ENCODE results near the gene FIGNL1.

FIGNL1 gene

GRCh38 chr7:50431316-50431715 lies 18.8 kb downstream of the FIGNL1 start:
- FAIRE-seq, result no peak
- no peak for DNase-seq (ENCODE audit: insufficient read length, low spot score)

GRCh38 chr7:50428911-50429310 lies 21.2 kb downstream of the FIGNL1 start:
- no peak for FAIRE-seq
- no peak for DNase-seq (ENCODE audit: insufficient read length, low spot score)

DNA sequence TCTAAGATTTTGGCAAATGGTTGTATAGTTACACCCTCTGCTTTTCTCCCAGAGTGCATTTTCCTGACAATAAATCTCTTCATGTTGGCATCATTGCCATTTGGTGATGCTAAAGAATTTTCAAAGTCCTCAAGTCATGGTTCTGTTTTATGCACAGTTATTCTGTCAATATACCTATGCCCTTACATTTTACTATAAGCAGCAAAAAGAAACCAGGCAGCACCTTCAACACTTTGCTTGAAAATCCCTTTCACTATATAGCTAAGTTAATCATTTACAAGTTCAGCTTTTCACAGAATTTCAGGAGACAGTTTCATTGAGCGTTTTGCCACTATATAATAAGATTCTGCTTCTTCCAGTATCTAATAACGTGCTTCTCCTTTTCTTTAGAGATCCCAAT lies 22.6 kb downstream of the FIGNL1 start:
- FAIRE-seq, result no peak

GRCh38 chr7:50426280-50427045 lies 23.7 kb downstream of the FIGNL1 start:
- FAIRE-seq (no peak), DNase-seq (ENCODE audit: insufficient read length, low spot score) (no peak)

More for the DNA sequence above, 22.6 kb downstream of the FIGNL1 start:
- no peak for DNase-seq (ENCODE audit: insufficient read length, low spot score)

GRCh38 chr7:50425318-50425717 lies 24.8 kb downstream of the FIGNL1 start:
- DNase-seq (ENCODE audit: insufficient read length, low spot score), result no peak

GRCh38 chr7:50423860-50424259 lies 26.3 kb downstream of the FIGNL1 start:
- no peak for DNase-seq (ENCODE audit: insufficient read length, low spot score)
- FAIRE-seq, result no peak

More at GRCh38 chr7:50425318-50425717, 24.8 kb downstream of the FIGNL1 start:
- FAIRE-seq, result no peak

DNA sequence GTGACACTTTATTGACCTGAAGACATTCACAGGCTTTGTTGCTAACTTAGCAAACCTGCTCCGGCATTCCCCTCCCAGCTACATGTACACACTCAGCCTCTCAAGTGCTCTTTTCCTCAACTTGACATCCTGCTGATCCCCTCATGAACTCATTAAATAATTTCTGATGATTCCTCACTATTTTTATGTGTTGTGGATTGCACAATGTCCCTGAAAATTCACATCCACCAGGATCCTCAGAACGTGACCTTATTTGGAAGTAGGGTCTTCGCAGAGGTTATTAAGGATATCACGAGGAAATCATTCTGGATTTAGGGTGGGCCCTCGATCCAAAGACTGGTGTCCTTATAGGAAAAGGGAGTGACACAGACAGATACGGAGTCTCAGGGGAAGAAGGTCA lies 27.3 kb downstream of the FIGNL1 start:
- DNase-seq (ENCODE audit: insufficient read length, low spot score) (no peak), FAIRE-seq (no peak)

DNA sequence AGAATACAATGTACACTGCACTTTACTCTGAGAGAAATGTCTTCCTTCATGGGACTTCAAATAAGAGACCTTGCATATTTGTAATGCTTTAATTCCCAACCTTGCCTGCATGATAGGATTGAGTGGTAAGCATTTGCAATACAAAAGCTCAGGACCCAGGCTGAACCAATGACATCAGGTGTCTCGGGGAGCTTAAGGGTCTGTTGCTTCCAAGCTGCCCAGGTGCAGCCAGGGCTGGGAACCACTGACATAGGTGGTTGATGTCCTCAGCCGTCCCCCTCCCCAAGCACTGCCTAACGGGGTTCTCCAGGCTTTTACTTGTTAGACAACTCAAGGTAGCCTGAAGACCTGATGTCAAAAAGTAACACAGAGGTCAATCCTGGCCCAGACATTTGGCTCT lies 29.1 kb downstream of the FIGNL1 start:
- FAIRE-seq, result no peak
- no peak for DNase-seq (ENCODE audit: insufficient read length, low spot score)

- FAIRE-seq (no peak), DNase-seq (ENCODE audit: insufficient read length, low spot score) (no peak)
These were observed 31.4 kb downstream of the FIGNL1 start for GRCh38 chr7:50418526-50419290.

DNA sequence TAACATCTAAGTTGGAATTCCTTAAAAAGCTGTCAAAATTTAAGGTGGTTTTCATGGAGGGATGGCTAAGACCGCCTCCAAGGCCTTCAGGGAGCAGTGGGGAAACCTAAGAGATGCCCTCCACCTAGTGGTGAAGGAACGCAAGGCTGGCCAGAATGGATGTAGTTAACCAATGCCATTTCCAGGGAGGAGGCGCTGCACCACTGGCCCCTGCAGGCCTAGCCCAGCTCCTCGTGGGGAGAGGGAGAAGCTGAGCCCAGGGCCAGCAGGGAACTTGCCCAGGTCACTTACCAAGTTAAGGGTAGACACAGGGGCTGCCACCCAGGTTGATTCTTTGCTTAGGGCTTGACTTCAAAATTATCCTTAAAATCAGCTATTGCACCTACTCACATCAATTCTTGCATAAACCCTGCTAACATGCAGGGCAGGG lies 32.0 kb downstream of the FIGNL1 start:
- DNase-seq (ENCODE audit: insufficient read length, low spot score) (no peak), FAIRE-seq (peak; percentile 98)

GRCh38 chr7:50416527-50417182 lies 33.5 kb downstream of the FIGNL1 start:
- peak; percentile 99 for FAIRE-seq

GRCh38 chr7:50415844-50416364 lies 34.2 kb downstream of the FIGNL1 start:
- FAIRE-seq (no peak), DNase-seq (ENCODE audit: insufficient read length, low spot score) (no peak)

More at GRCh38 chr7:50416527-50417182, 33.5 kb downstream of the FIGNL1 start:
- DNase-seq (ENCODE audit: insufficient read length, low spot score), result no peak

- no peak for DNase-seq (ENCODE audit: insufficient read length, low spot score)
- FAIRE-seq, result no peak
These were observed 36.6 kb downstream of the FIGNL1 start for GRCh38 chr7:50413561-50413960.

DNA sequence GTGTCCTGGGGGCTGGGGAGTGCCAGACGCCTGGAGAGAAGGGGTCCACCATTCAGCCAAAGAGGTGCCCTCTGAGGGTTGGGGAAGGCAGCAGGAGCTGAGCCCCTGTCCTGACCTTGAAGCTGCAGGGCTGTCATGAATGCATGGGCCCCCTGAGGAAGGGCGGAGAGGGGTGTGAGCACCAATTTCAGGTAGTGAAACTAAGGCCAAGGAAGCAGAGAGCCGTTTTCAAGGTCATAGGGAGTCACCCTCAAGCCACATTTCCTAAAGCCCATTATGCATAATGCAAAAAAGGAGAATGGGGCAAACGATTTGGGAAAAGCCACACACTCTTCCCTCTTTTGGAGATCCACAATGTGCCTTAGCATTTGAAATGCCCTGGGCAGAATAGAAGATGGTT lies 37.2 kb downstream of the FIGNL1 start:
- FAIRE-seq (no peak), DNase-seq (ENCODE audit: insufficient read length, low spot score) (no peak)

GRCh38 chr7:50411332-50411731 lies 38.8 kb downstream of the FIGNL1 start:
- FAIRE-seq, result peak; percentile 39
- DNase-seq (ENCODE audit: insufficient read length, low spot score), result no peak

DNA sequence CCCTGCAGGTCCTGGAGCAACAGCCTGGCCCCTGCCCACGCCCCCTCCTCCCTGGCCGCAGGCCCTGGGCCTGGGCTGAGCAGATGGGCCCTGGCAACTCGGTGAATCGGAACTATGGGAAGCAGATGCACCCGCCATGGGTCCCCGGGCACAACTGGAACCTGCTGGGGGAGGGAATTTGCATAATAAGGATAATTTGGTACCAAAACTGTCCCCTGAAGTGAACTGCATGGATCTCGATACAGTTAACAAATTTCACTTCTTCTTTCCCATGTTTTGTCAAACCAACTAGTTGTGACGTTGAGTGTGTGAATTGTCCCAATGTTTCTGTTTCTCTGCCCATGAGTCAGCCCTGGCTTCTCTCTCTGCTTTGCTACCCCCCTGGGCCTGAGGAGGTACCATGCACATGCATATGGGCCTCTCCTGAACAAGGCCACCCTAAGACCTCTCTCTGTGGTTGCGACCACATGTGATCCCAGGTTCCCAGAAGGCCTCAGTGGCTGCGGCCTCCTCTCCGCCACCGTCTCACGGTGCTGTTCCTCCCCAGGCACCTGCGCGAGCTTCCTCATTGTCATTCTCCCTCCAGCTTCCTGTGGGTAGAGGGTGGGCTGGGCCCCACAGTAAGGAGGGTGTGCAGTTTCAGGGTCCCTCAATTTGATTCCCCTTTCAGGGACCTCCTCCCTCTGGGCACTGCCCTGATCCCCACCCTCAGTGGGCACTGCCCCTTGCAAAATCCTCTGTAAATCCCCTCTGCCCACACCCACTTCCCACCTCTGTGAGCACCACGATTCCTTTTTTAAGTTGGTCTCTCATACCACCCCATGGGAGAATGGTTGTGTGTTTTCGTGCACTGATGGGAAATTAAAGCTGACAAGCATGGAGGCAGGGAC lies 40.0 kb downstream of the FIGNL1 start:
- FAIRE-seq, result peak; percentile 96

DNA sequence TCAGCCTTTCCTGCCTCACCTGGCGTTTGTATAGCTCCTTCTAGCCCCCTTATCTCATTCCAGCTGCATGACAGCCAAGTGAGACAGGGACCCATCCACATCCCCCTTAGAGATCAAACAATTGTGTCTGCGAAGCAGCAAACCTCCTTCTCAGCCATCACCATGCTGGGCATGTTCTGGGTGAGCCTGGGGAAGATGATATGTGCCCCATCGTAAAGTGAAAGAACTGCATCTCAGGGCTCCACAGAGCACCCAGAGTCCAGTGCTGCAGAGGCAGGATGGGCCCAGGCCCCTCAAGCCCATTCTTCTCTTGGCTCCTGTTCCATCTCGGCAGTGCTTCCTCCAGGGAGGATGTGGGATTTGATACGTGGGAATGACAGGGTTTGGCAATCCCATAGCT lies 43.2 kb downstream of the FIGNL1 start:
- DNase-seq (ENCODE audit: insufficient read length, low spot score) (no peak), FAIRE-seq (no peak)

More for the DNA sequence above, 40.0 kb downstream of the FIGNL1 start:
- no peak for DNase-seq (ENCODE audit: insufficient read length, low spot score)

DNA sequence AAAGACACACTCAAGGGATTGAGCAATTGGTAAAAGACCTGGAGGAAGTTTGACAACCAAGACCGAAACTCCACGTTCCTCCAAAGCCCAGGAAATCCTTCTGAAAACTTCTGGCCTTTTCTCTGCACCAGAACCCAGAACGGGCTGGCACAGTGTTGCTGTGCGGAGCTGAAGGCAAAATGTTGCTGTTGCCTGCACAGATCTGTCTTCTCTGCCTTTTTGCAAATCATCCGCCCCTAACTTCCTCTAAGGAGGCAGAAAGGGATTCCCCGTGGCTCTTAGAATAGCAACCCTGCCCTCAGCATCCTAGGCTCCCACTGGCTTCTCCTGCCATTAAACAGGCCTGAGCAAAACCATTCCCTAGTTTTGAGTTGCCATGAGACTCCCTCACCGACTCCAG lies 44.9 kb downstream of the FIGNL1 start:
- FAIRE-seq (no peak), DNase-seq (ENCODE audit: insufficient read length, low spot score) (no peak)

DNA sequence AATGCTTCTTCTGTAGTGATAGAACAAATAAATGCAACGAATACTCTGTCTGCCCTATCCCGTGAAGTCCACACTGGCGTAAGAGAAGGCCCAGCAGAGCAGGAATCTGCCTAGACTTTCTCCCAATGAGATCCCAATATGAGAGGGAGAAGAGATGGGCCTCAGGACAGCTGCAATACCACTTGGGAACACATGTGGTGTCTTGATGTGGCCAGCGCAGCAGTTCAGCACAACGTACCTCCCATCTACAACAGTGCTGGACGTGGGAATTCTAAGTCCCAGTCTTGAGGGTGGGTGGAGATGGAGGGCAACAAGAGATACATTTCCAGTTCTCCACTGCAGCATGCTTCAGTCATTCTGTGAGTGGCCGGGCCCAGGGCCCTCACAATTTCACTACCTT lies 45.8 kb downstream of the FIGNL1 start:
- FAIRE-seq, result peak; percentile 61
- DNase-seq (ENCODE audit: insufficient read length, low spot score), result no peak

DNA sequence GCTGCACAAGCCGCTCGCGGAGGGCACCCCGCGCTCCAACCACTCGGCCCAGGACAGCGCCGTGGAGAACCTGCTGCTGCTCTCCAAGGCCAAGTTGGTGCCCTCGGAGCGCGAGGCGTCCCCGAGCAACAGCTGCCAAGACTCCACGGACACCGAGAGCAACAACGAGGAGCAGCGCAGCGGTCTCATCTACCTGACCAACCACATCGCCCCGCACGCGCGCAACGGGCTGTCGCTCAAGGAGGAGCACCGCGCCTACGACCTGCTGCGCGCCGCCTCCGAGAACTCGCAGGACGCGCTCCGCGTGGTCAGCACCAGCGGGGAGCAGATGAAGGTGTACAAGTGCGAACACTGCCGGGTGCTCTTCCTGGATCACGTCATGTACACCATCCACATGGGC lies 50.0 kb downstream of the FIGNL1 start:
- no peak for FAIRE-seq
- no peak for DNase-seq (ENCODE audit: insufficient read length, low spot score)
